GM21367 (cell line): ENCODE measurements around the gene MLLT11.

Experiments used
- ATAC-seq: cut with Tn5 transposase; IDR thresholded peaks from one replicate; pipeline ENCODE4 v1.9.1; 2021; ENCODE audit not compliant: unreplicated experiment

Gene MLLT11

DNA sequence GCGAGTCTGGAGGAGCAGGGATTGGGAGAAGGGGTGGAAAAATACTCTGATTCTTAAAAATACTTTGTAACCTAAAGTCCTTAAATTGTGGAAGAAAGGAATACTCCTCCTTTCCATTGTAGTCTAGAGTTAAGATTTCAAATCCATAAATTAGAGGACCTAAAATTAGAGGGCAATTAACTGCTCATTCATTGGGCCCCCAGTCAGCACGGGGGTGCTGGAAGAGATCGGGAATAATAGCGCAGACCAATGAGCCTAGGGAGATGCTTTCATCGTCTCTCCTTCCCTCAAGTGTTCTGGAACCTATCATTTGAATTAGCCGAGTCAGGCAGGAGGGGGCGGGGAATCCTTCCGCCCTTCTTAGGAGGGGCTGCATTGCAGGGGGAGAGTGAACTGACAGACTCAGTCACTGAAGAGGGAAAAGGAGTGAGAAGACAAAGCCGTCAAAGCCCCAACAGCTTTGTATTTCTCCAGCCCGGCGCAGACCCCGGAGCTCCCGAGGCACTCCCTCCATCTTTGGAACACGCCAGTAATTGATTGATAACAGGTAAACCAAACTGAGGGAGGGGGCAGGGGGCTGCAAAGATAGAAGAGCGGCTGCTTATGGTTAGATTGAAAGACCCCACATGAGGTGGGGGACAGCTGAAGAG, at the start of gene MLLT11:
MLLT11 (plus strand) TSS at position 391 of the 650 bp plus-strand sequence. CDS start 6,828 bp downstream, outside the sequence.
- ATAC-seq, result no peak

DNA sequence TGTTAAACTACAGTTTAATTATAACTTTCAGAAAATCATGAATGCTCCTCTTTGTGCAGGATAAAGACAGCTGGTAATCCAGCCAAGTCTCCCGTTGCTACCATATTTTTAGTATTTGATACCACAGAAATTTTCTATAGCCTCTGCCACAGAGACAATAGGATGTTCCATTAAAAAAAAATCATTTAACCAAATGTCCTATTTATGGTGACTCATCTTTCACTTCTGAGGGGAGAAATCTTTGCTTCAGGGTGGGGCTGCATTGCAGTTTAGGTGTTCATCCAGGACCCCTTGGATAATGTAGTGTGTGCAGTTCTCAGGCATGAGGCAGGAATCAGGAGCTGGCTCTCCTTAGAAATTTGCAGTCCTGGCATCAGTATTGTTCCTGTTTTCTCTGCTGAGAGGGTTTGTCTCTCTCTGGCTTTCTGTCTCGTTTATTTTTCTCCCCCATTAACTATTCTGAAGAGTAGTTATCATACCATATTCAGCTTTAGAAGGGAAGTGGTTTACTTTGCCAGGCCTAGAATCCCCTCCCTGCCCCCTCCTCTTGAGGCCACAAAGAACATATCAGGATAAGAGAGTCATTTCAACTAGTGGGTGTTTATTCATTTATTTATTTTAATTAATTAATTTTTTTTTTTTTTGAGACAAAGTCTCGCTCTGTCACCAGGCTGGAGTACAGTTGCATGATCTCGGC, 48.9 kb upstream of the MLLT11 start:
- ATAC-seq, result no peak

DNA sequence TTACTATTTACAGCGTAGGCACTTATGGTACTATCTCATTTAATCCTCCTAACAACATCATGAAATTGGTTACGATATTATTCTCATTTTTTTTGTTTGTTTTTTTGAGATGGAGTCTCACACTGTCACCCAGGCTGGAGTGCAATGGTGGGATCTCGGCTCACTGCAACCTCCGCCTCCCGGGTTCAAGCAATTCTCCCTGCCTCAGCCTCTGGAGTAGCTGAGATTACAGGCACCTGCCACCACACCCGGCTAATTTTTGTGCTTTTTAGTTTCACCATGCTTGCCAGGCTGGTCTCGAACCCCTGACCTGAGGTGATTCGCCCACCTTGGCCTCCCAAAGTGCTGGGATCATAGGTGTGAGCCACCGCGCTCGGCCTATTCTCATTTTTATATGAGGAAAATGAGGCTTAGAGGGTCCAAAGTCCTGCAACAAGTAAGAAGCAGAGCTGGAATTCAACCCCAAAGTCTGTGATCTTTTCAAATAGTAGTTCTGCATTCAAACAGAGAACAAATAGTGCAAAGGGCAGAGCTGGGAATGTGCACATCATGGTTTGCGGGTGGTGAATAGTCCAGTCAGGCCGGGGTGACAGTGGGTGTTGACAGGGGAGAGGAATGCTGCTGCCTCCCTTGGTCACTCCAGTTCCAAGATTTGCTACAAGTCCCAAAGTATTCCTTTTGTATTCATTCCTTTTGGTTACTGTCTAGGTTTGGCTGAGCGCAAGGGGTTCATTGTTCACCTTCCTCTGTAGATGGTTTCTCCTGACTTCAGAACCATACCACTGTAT, 47.3 kb upstream of the MLLT11 start:
- ATAC-seq, result no peak

- ATAC-seq, result no peak
These were observed 46.7 kb upstream of the MLLT11 start for GRCh38 chr1:151013518-151013917.

- ATAC-seq, result no peak
These were observed 35.6 kb upstream of the MLLT11 start for GRCh38 chr1:151024540-151025146.

- no peak for ATAC-seq
These were observed 33.7 kb upstream of the MLLT11 start for GRCh38 chr1:151026460-151026859.

GRCh38 chr1:151032164-151032563, 28.0 kb upstream of the MLLT11 start:
- ATAC-seq, result no peak

DNA sequence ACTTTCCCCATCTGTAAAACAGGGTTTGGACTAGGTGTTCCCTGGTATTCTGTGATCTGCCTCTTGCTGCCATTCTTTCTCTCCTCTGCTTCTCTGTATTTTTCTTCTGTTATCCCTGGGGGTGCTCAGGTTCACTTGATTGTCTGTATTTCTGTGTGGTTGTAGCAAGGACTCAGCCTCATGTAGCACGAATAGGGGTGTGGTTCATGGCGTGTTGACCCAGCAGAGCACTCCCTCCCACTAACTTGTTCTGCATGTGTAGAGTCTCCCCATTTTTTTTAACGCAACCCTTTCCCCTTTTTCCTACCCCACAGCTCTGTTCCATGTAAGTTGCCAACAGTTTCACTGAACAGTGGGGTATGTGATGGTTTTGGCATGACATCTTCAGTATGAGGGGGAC, 25.0 kb upstream of the MLLT11 start:
- ATAC-seq, result no peak

GRCh38 chr1:151036356-151036755, 23.8 kb upstream of the MLLT11 start, which contains the start of gene BNIPL:
Gene BNIPL (plus strand): TSS chr1:151036586. CDS start chr1:151036726, 140 bp downstream.
- no peak for ATAC-seq

GRCh38 chr1:151037032-151037431, 23.2 kb upstream of the MLLT11 start:
- no peak for ATAC-seq

GRCh38 chr1:151039521-151039920, 20.7 kb upstream of the MLLT11 start:
- no peak for ATAC-seq

- no peak for ATAC-seq
These were observed 17.0 kb upstream of the MLLT11 start for GRCh38 chr1:151043163-151043562.

DNA sequence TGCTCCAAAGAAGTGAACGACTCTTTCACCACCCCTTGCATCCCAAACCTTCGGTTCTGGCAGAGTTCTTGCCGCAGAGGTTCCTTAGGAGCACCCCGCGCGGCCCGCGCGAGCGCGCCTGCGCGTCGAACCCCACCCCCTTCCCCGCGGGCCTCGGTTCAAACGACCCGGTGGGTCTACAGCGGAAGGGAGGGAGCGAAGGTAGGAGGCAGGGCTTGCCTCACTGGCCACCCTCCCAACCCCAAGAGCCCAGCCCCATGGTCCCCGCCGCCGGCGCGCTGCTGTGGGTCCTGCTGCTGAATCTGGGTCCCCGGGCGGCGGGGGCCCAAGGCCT, 12.6 kb upstream of the MLLT11 start, which contains the start of gene C1orf56:
C1orf56 (plus strand) TSS at position 161 of the 334 bp plus-strand sequence; CDS start at position 258, 97 bp downstream.
- ATAC-seq, result no peak

DNA sequence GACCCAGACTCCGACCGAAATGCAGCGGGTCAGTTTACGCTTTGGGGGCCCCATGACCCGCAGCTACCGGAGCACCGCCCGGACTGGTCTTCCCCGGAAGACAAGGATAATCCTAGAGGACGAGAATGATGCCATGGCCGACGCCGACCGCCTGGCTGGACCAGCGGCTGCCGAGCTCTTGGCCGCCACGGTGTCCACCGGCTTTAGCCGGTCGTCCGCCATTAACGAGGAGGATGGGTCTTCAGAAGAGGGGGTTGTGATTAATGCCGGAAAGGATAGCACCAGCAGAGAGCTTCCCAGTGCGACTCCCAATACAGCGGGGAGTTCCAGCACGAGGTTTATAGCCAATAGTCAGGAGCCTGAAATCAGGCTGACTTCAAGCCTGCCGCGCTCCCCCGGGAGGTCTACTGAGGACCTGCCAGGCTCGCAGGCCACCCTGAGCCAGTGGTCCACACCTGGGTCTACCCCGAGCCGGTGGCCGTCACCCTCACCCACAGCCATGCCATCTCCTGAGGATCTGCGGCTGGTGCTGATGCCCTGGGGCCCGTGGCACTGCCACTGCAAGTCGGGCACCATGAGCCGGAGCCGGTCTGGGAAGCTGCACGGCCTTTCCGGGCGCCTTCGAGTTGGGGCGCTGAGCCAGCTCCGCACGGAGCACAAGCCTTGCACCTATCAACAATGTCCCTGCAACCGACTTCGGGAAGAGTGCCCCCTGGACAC, 12.1 kb upstream of the MLLT11 start:
- no peak for ATAC-seq

GRCh38 chr1:151048645-151049032, 11.6 kb upstream of the MLLT11 start:
- ATAC-seq, result no peak

DNA sequence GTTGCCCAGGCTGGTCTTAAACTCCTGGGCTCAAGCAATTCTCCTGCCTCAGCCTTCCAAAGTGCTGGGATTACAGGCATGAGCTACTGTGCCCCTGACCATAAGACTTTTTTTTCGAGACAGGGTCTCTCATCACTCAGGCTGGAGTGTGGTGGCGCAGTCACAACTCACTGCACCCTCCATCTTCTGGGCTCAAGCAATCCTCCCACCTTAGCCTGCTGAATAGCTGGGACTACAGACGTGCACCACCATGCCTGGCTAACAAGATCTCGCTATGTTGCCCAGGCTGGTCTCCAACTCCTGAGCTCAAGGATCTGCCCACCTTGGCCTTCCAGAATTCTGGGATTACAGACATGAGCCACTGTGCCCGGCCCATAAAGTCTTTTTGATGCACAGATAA, 10.7 kb upstream of the MLLT11 start:
- no peak for ATAC-seq

- ATAC-seq, result no peak
These were observed 10.0 kb upstream of the MLLT11 start for GRCh38 chr1:151050051-151050688.

- ATAC-seq, result no peak
These were observed 8.7 kb upstream of the MLLT11 start for GRCh38 chr1:151051356-151052009.

DNA sequence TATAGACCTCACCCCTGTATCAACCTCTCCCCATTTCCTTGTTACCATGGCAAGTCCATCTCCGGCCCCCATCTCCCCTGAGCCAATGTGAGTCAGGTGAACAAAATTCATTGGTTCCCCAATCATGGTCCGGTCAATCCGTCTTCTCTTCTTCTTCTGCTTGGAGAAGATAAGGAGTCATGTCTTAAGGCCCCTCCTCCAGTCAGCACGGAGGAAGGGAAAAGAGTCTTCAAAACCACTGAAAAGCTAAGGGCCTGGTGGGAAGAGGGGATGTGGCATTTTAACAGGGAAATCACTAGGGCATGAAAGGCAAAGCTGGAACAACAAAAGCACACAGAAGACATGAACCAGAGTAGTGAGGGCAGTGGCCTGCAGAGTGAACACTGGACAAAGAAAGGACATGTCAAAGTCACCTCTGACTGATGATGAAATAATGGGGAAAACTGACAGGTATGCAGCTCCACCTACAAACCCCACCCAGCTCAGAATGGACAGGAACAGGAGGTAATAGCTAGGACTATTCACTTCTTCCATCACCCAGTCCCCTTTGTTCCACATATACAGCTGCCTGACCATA, 5.1 kb upstream of the MLLT11 start:
- ATAC-seq, result no peak
